ENCODE data around the gene CACNA1A.

DNA sequence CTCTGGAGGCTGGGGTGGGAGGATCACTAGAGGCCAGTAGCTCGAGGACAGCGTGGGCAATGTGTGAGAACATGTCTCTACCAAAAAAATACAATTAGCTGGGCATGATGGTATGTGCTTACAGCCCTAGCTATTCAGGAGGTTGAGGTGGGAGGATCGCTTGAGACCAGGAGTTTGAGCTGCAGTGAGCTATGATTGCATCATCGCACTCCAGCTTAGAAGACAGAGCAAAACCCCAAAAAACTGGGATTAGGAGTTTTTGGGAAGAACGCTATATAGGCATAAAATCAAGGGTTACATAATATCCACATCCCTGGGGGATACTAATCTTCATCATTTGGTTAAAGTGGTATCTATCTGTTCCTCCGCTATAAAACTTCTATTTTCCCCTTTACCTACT lies 155.5 kb downstream of the CACNA1A start:
- no peak for TF ChIP-seq EZH2 (IDR thresholded peaks at IDR 0.05; ENCODE audit: borderline replicate concordance, low read length)
- TF ChIP-seq, protein P1, sequence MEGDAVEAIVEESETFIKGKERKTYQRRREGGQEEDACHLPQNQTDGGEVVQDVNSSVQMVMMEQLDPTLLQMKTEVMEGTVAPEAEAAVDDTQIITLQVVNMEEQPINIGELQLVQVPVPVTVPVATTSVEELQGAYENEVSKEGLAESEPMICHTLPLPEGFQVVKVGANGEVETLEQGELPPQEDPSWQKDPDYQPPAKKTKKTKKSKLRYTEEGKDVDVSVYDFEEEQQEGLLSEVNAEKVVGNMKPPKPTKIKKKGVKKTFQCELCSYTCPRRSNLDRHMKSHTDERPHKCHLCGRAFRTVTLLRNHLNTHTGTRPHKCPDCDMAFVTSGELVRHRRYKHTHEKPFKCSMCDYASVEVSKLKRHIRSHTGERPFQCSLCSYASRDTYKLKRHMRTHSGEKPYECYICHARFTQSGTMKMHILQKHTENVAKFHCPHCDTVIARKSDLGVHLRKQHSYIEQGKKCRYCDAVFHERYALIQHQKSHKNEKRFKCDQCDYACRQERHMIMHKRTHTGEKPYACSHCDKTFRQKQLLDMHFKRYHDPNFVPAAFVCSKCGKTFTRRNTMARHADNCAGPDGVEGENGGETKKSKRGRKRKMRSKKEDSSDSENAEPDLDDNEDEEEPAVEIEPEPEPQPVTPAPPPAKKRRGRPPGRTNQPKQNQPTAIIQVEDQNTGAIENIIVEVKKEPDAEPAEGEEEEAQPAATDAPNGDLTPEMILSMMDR (IDR thresholded peaks at IDR 0.05; ENCODE audit: low read length) = no peak
